Testis (tissue), 3 donors: ENCODE data around the gene SLC24A3. TPM values are rescaled to one million over a fixed set of nuclear protein-coding genes. Genes with fewer than 3 reads are reported as not detected.

ENCODE experiments used
- DNase-seq: peaks from one replicate; pipeline ENCODE4 v3.0.0-alpha.2; 2019
- H3K27ac ChIP-seq, 2 donors: fragments of 200-600 bp; sonication (generic); one replicate each; pipeline ENCODE4 v1.5.1; 2019
- H3K27me3 ChIP-seq: fragments of 200-600 bp; sonication (generic); one replicate; pipeline ENCODE4 v1.5.1; 2019
- H3K36me3 ChIP-seq: fragments of 200-600 bp; sonication (generic); one replicate; pipeline ENCODE4 v1.5.1; 2017; ENCODE audit warnings: low read depth; ENCODE audit errors: missing control alignments
- H3K4me1 ChIP-seq: fragments of 200-600 bp; sonication (generic); one replicate; pipeline ENCODE4 v1.5.1; 2019
- H3K4me3 ChIP-seq, 2 donors: fragments of 200-600 bp; sonication (generic); one replicate each; pipeline ENCODE4 v1.5.1; 2017 to 2019
- H3K9me3 ChIP-seq: fragments of 200-600 bp; sonication (generic); one replicate; pipeline ENCODE4 v1.5.1; 2017
- CTCF ChIP-seq, 3 experiments: fragments of 450-650 bp in 2 of 3; fragments of 200-600 bp in 1 of 3; sonication (generic) in 1 of 3; IDR thresholded peaks; one replicate each; pipeline ENCODE4 v1.5.1; 2016 to 2019; ENCODE audit warnings: antibody characterized with exemption in 3 of 3, mild to moderate bottlenecking in 2 of 3, moderate library complexity in 1 of 3
- POLR2A ChIP-seq: fragments of 450-650 bp; IDR thresholded peaks from one replicate; pipeline ENCODE4 v1.6.1; 2017; ENCODE audit warnings: antibody characterized with exemption, mild to moderate bottlenecking, moderate library complexity
- WGBS, 2 donors: methylation state at CpG; one replicate each; pipeline ENCODE4 v1.1.5; 2018; 5-methylcytosine and 5-hydroxymethylcytosine counted together
- intact Hi-C: fragments of 100-400 bp; cut with DNase I; formaldehyde crosslinking; loops from one replicate; pipeline ENCODE4 v1.15.1; 2023; ENCODE audit warnings: low total_unique reads
- polyA plus RNA-seq: library from polyadenylated mRNA; stranded (reverse); fragments of 350-450 nt; fragmentation: Illumina TruSeq; extraction: RNeasy Lipid Tissue Mini Kit (QIAGEN cat#74804); gene quantifications from one replicate; pipeline ENCODE4 v1.2.3, GENCODE V29; 2014; ENCODE audit warnings: low read depth, low replicate concordance; ENCODE audit not compliant: insufficient read depth
- total RNA-seq, 2 donors: library from RNA; depleted of rRNA; stranded (reverse); fragments of >200 nt; gene quantifications; one replicate each; pipeline ENCODE4 v1.2.3, GENCODE V29; 2016

The SLC24A3 gene
- total and polyA plus RNA-seq, 3 donors from 2014 or later = 2.4 to 4.5 (median 3.8) TPM

GRCh38 chr20:19743640-19743995 lies 531.2 kb downstream of the SLC24A3 start:
- no peak for DNase-seq
- Histone ChIP-seq H3K27ac (no peak overlapping the region), H3K4me1 (no peaks in the 10 kb centered on the region), H3K4me3 (no peak overlapping the region), H3K27me3 (no peaks in the 10 kb centered on the region), H3K9me3 (no peaks in the 10 kb centered on the region), H3K36me3 (no peaks in the 10 kb centered on the region)
- intact Hi-C loops = no loop called here
- TF ChIP-seq CTCF (IDR thresholded peaks at IDR 0.05) = no peak
- TF ChIP-seq POLR2A = no peak
- WGBS, 2 donors = 70 to 80% methylated on average over 1 of the region's 1 CpG

GRCh38 chr20:19745106-19745505 lies 532.7 kb downstream of the SLC24A3 start:
- TF ChIP-seq POLR2A (no peak), CTCF (IDR thresholded peaks at IDR 0.05) (no peak)
- Histone ChIP-seq H3K27me3 (no peaks in the 10 kb centered on the region), H3K27ac (no peak overlapping the region), H3K36me3 (no peaks in the 10 kb centered on the region), H3K4me1 (no peaks in the 10 kb centered on the region), H3K9me3 (no peaks in the 10 kb centered on the region), H3K4me3 (no peak overlapping the region)
- no peak for DNase-seq
- intact Hi-C loops = no loop called here
- 96 to 98% methylated on average over 3 of the region's 3 CpGs for WGBS, 2 donors

- no peak for DNase-seq
- Histone ChIP-seq H3K36me3 (no peaks in the 10 kb centered on the region), H3K27me3 (no peaks in the 10 kb centered on the region), H3K9me3 (no peaks in the 10 kb centered on the region), H3K27ac (no peak overlapping the region), H3K4me1 (no peaks in the 10 kb centered on the region), H3K4me3 (no peak overlapping the region)
- intact Hi-C loops = no loop called here
- WGBS, 2 donors = 77 to 85% methylated on average over 1 of the region's 1 CpG
- TF ChIP-seq CTCF (IDR thresholded peaks at IDR 0.05) (no peak), POLR2A (no peak)
Observed at GRCh38 chr20:19745584-19745983, 533.1 kb downstream of the SLC24A3 start.

- TF ChIP-seq POLR2A (no peak), CTCF (IDR thresholded peaks at IDR 0.05) (no peak)
- no peaks in the 10 kb centered on the region for H3K36me3 ChIP-seq
- no peaks in the 10 kb centered on the region for H3K27me3 ChIP-seq
- H3K27ac ChIP-seq = no peak overlapping the region
- 92 to 93% methylated on average over 1 of the region's 1 CpG for WGBS, 2 donors
- intact Hi-C loops = no loop called here
- no peak for DNase-seq
- H3K4me1 ChIP-seq = no peaks in the 10 kb centered on the region
- H3K9me3 ChIP-seq = no peaks in the 10 kb centered on the region
- H3K4me3 ChIP-seq = no peak overlapping the region
Observed at GRCh38 chr20:19746396-19746795, 534.0 kb downstream of the SLC24A3 start.

GRCh38 chr20:19747903-19748302 lies 535.5 kb downstream of the SLC24A3 start:
- Histone ChIP-seq H3K9me3 (no peaks in the 10 kb centered on the region), H3K4me1 (no peaks in the 10 kb centered on the region), H3K27ac (no peak overlapping the region), H3K36me3 (no peaks in the 10 kb centered on the region), H3K27me3 (no peaks in the 10 kb centered on the region), H3K4me3 (no peak overlapping the region)
- TF ChIP-seq CTCF (IDR thresholded peaks at IDR 0.05) (no peak), POLR2A (no peak)
- 88 to 95% methylated on average over 4 of the region's 4 CpGs for WGBS, 2 donors
- no peak for DNase-seq
- intact Hi-C loops = no loop called here
